ENCODE measurements around the gene MYOZ3. TPM values are rescaled to one million over a fixed set of nuclear protein-coding genes. Genes with fewer than 3 reads are reported as not detected.

Gene MYOZ3
- total and polyA plus RNA-seq, 2 of the 8 experiments (the other 6 are each of a cell fraction or from before 2014, with no cell fraction given): 9.6 to 19.1 TPM

GRCh38 chr5:150703762-150704161 lies 42.7 kb downstream of the MYOZ3 start (continued):
- no peak for TF ChIP-seq SAP30 (IDR thresholded peaks at IDR 0.05; ENCODE audit: insufficient read depth, insufficient replicate concordance, low read length)
